GM18520 (cell line): ENCODE results near the gene VAMP5.

Source experiments
- ATAC-seq: cut with Tn5 transposase; IDR thresholded peaks from one replicate; pipeline ENCODE4 v1.9.1; 2021; ENCODE audit not compliant: unreplicated experiment

The VAMP5 gene

GRCh38 chr2:85628658-85629057 is 44.4 kb downstream of the VAMP5 start:
- ATAC-seq = no peak

GRCh38 chr2:85631316-85631715 is 47.1 kb downstream of the VAMP5 start:
- no peak for ATAC-seq

- ATAC-seq = no peak
These were observed 50.8 kb downstream of the VAMP5 start for GRCh38 chr2:85635011-85635410.

GRCh38 chr2:85635636-85636035 is 51.4 kb downstream of the VAMP5 start:
- no peak for ATAC-seq

- ATAC-seq = peak; percentile 64
These were observed 58.5 kb downstream of the VAMP5 start for GRCh38 chr2:85642725-85643124.
